PC-9 (cell line): ENCODE data around the gene NBEAL2. TPM values are rescaled to one million over a fixed set of nuclear protein-coding genes. Genes with fewer than 3 reads are reported as not detected.

Experiments
- BruUV-seq: library from RNA; stranded (reverse); fragments of 400-500 nt; replicated peaks from 2 replicates; lab custom pipeline; 2021; lab: Mats Ljungman, UMichigan
- CTCF ChIA-PET: fragments of 300-600 bp; sonication (Branson Sonifier 250); formaldehyde crosslinking; loops from one replicate; lab custom pipeline; 2022; ENCODE audit warnings: antibody characterized with exemption; lab: Charles Lee
- POLR2A ChIA-PET: fragments of 300-600 bp; sonication (Branson Sonifier 250); formaldehyde crosslinking; loops from one replicate; lab custom pipeline; 2022; ENCODE audit warnings: antibody characterized with exemption; ENCODE audit not compliant: unreplicated experiment; lab: Charles Lee
- DNase-seq, 2 experiments: peaks; one replicate each; pipeline versions ENCODE4 v3.0.0 to v3.0.0-alpha.2; 2015 to 2022; ENCODE audit warnings: mixed read lengths in 1 of 2
- H2AFZ ChIP-seq: fragments of 200-600 bp; sonication (generic); 2 replicates; pipeline ENCODE4 v1.8.1; 2017; ENCODE audit warnings: antibody characterized with exemption
- H3F3A ChIP-seq: fragments of 200-600 bp; sonication (generic); 2 replicates; pipeline ENCODE4 v1.8.1; 2017; ENCODE audit warnings: antibody characterized with exemption, mild to moderate bottlenecking, low read depth; ENCODE audit not compliant: insufficient read depth
- H3K27ac ChIP-seq: fragments of 200-600 bp; sonication (generic); 2 replicates; pipeline ENCODE4 v1.6.1; 2016; ENCODE audit warnings: mixed run types
- H3K27me3 ChIP-seq: fragments of 200-600 bp; sonication (generic); 2 replicates; pipeline ENCODE4 v1.6.1; 2016; ENCODE audit warnings: low read depth, mixed run types; ENCODE audit not compliant: insufficient read depth
- H3K36me3 ChIP-seq: fragments of 200-600 bp; sonication (generic); 2 replicates; pipeline ENCODE4 v1.6.1; 2016; ENCODE audit warnings: low read depth, mixed run types
- H3K4me1 ChIP-seq: fragments of 200-600 bp; sonication (generic); replicated peaks from 2 replicates; pipeline ENCODE4 v1.6.1; 2016; ENCODE audit warnings: mixed run types; ENCODE audit not compliant: insufficient read depth
- H3K4me2 ChIP-seq: fragments of 200-600 bp; sonication (generic); 2 replicates; pipeline ENCODE4 v1.6.1; 2017; ENCODE audit warnings: mixed run types
- H3K4me3 ChIP-seq: fragments of 200-600 bp; sonication (generic); 2 replicates; pipeline ENCODE4 v1.6.1; 2016; ENCODE audit warnings: mixed run types
- H3K79me2 ChIP-seq: fragments of 200-600 bp; sonication (generic); 2 replicates; pipeline ENCODE4 v1.6.1; 2017; ENCODE audit warnings: low read depth, mixed run types
- H3K9me2 ChIP-seq: fragments of 200-600 bp; sonication (generic); 2 replicates; pipeline ENCODE4 v1.8.1; 2017; ENCODE audit warnings: mild to moderate bottlenecking; ENCODE audit not compliant: insufficient read depth
- H3K9me3 ChIP-seq: fragments of 200-600 bp; sonication (generic); 2 replicates; pipeline ENCODE4 v1.8.1; 2016; ENCODE audit warnings: low read depth; ENCODE audit not compliant: insufficient read depth
- H4K20me1 ChIP-seq: fragments of 200-600 bp; sonication (generic); 2 replicates; pipeline ENCODE4 v1.8.1; 2017; ENCODE audit not compliant: insufficient read depth
- EZH2 ChIP-seq: fragments of 200-600 bp; sonication (generic); IDR thresholded peaks from 2 replicates; pipeline ENCODE4 v1.8.0; 2017; ENCODE audit warnings: antibody characterized with exemption, low read depth
- intact Hi-C: fragments of 100-400 bp; cut with micrococcal nuclease; formaldehyde crosslinking; loops from one replicate; pipeline ENCODE4 v1.10.0; 2022; ENCODE audit not compliant: unreplicated experiment
- total RNA-seq: library from RNA; stranded (reverse); gene quantifications from 2 replicates; pipeline ENCODE4 v1.2.3, GENCODE V29; 2021
- TF ChIP-seq, protein P1 (sequence below): fragments of 200-600 bp; sonication (generic); conservative IDR thresholded peaks from 2 replicates; pipeline ENCODE4 v1.6.1; 2017; ENCODE audit warnings: mixed run types, antibody characterized with exemption, mild to moderate bottlenecking, moderate library complexity

Gene NBEAL2
- total RNA-seq, 1 experiment from 2014 or later, result 81.0 TPM

GRCh38 chr3:47042231-47042791, 62.8 kb downstream of the NBEAL2 start:
- peaks cover 13% of the 10 kb centered on the region; the same call in 1 of the 2 replicates for H3K36me3 ChIP-seq
- no peaks in the 10 kb centered on the region for H3K4me1 ChIP-seq
- no peaks in the 10 kb centered on the region for H3K79me2 ChIP-seq
- no peaks in the 10 kb centered on the region for H3K27me3 ChIP-seq
- H3K4me2 ChIP-seq, result no peak overlapping the region
- intact Hi-C loops, result no loop called here
- POLR2A ChIA-PET, result no interaction called here
- H3K9me3 ChIP-seq, result no peaks in the 10 kb centered on the region
- no peak for TF ChIP-seq EZH2
- TF ChIP-seq, protein P1, sequence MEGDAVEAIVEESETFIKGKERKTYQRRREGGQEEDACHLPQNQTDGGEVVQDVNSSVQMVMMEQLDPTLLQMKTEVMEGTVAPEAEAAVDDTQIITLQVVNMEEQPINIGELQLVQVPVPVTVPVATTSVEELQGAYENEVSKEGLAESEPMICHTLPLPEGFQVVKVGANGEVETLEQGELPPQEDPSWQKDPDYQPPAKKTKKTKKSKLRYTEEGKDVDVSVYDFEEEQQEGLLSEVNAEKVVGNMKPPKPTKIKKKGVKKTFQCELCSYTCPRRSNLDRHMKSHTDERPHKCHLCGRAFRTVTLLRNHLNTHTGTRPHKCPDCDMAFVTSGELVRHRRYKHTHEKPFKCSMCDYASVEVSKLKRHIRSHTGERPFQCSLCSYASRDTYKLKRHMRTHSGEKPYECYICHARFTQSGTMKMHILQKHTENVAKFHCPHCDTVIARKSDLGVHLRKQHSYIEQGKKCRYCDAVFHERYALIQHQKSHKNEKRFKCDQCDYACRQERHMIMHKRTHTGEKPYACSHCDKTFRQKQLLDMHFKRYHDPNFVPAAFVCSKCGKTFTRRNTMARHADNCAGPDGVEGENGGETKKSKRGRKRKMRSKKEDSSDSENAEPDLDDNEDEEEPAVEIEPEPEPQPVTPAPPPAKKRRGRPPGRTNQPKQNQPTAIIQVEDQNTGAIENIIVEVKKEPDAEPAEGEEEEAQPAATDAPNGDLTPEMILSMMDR, result no peak
- H3K27ac ChIP-seq, result no peak overlapping the region
- H3F3A ChIP-seq, result no peaks in the 10 kb centered on the region
- H4K20me1 ChIP-seq, result no peaks in the 10 kb centered on the region
- CTCF ChIA-PET, result no interaction called here
- H2AFZ ChIP-seq, result no peak overlapping the region
- BruUV-seq, result no TSS peak
- no peak for DNase-seq
- H3K4me3 ChIP-seq, result no peak overlapping the region
- no peaks in the 10 kb centered on the region for H3K9me2 ChIP-seq

- Histone ChIP-seq H2AFZ (no peak overlapping the region), H3K79me2 (0 out of 2 replicates have a peak, but pooled peaks cover 4% of the 10 kb centered on the region), H3K4me2 (no peak overlapping the region), H3K27me3 (no peaks in the 10 kb centered on the region), H3K27ac (peak overlapping the region; percentile 32; the same call in 1 of the 2 replicates), H3K36me3 (no peaks in the 10 kb centered on the region), H3K4me1 (no peaks in the 10 kb centered on the region), H3K9me3 (no peaks in the 10 kb centered on the region), H4K20me1 (no peaks in the 10 kb centered on the region), H3K4me3 (no peak overlapping the region), H3F3A (no peaks in the 10 kb centered on the region; the same call in 1 of the 2 replicates), H3K9me2 (no peaks in the 10 kb centered on the region)
- TF ChIP-seq EZH2, result no peak
- TF ChIP-seq, protein P1, result no peak
- BruUV-seq, result no TSS peak
- DNase-seq, result no peak
- intact Hi-C loops, result no loop called here
- POLR2A ChIA-PET, result no interaction called here
- CTCF ChIA-PET, result no interaction called here
Measured at GRCh38 chr3:47047069-47047468, 67.6 kb downstream of the NBEAL2 start.

DNA sequence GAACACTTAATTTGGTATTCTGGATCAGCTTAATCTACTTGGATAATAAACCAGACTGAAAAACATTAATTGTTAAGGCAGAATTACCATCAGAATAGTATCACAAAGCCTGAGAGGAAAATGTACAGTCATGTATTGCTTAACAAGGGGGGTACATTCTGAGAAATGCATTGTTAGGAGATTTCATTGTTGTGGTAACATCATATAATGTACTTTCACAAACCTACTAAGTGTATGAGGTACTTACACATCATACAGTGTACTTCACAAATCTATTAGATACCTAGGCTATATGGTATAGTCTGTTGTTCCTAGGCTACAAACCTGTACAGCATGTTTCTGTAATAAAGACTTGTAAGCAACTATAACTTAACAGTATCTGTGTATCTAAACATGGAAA, 68.2 kb downstream of the NBEAL2 start:
- Histone ChIP-seq H3K36me3 (no peaks in the 10 kb centered on the region), H3K9me3 (no peaks in the 10 kb centered on the region), H4K20me1 (no peaks in the 10 kb centered on the region), H3K4me3 (no peak overlapping the region), H3K27ac (peak overlapping the region; percentile 32; the same call in 1 of the 2 replicates), H2AFZ (no peak overlapping the region), H3K79me2 (0 out of 2 replicates have a peak, but pooled peaks cover 4% of the 10 kb centered on the region), H3K4me2 (no peak overlapping the region), H3F3A (no peaks in the 10 kb centered on the region; the same call in 1 of the 2 replicates), H3K9me2 (no peaks in the 10 kb centered on the region), H3K27me3 (no peaks in the 10 kb centered on the region), H3K4me1 (no peaks in the 10 kb centered on the region)
- TF ChIP-seq, protein P1, result no peak
- TF ChIP-seq EZH2, result no peak
- CTCF ChIA-PET, result no interaction called here
- intact Hi-C loops, result no loop called here
- no TSS peak for BruUV-seq
- DNase-seq, result no peak
- POLR2A ChIA-PET, result no interaction called here
